ENCODE results near the gene LRFN2. TPM values are rescaled to one million over a fixed set of nuclear protein-coding genes. Genes with fewer than 3 reads are reported as not detected.

Gene LRFN2
- total RNA-seq, 2 donors from 2014 or later: 0.62 TPM; not detected in 1

DNA sequence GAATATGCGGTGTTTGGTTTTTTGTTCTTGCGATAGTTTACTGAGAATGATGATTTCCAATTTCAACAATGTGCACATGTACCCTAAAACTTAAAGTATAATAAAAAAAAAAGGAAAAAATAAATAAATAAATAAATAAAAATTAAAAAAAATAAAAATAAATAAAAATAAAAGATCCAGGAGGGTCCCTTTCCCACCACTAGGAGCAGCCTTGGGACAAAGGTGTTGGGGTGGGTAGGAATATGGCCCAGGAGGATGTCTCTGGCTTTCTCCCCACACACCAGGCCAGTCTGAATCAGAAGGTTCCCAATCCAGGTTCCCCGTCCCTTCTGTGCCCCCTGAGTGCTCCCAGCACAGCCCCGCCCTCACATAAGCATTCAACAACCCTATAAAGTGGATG lies 9.5 kb downstream of the LRFN2 start:
- TF ChIP-seq POLR2A (IDR thresholded peaks at IDR 0.05): no peak
- no peak for TF ChIP-seq POLR2AphosphoS5 (IDR thresholded peaks at IDR 0.05)
- TF ChIP-seq, protein P1, sequence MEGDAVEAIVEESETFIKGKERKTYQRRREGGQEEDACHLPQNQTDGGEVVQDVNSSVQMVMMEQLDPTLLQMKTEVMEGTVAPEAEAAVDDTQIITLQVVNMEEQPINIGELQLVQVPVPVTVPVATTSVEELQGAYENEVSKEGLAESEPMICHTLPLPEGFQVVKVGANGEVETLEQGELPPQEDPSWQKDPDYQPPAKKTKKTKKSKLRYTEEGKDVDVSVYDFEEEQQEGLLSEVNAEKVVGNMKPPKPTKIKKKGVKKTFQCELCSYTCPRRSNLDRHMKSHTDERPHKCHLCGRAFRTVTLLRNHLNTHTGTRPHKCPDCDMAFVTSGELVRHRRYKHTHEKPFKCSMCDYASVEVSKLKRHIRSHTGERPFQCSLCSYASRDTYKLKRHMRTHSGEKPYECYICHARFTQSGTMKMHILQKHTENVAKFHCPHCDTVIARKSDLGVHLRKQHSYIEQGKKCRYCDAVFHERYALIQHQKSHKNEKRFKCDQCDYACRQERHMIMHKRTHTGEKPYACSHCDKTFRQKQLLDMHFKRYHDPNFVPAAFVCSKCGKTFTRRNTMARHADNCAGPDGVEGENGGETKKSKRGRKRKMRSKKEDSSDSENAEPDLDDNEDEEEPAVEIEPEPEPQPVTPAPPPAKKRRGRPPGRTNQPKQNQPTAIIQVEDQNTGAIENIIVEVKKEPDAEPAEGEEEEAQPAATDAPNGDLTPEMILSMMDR (IDR thresholded peaks at IDR 0.05): no peak
- 93% methylated on average over 4 of the region's 4 CpGs for WGBS
- Histone ChIP-seq H3K27me3 (replicated peaks; ENCODE audit: insufficient read depth) (no peaks in the 10 kb centered on the region), H3K27ac (no peak overlapping the region), H3K9me3 (no peaks in the 10 kb centered on the region), H3K36me3 (no peaks in the 10 kb centered on the region), H3K4me3 (no peak overlapping the region), H3K4me1 (replicated peaks) (no peaks in the 10 kb centered on the region)
- no peak for DNase-seq (ENCODE audit: low spot score)
- intact Hi-C loops (cut with DNase I): no loop called here

DNA sequence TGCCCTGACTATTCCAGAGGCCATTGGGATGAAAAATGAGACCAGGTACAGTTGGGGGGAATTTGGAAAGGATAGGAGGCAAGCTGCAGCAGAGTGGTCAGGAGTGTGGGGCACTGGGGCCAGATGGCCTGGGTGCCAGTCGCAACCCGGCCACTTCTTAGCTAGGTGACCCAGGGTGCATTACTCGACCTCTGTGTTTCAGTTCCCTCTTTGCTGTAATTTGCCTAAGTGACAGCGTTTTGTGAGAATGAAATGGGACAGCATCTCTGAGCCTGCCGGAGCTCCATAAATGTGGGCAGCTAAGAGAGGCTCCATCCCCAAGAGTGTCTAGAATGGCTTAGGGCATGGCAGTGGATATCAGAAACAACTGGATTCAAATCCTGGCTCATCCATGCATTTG lies 13.9 kb downstream of the LRFN2 start:
- no peaks in the 10 kb centered on the region for H3K27me3 ChIP-seq (replicated peaks; ENCODE audit: insufficient read depth)
- intact Hi-C loops (cut with DNase I): no loop called here
- 75% methylated on average over 5 of the region's 5 CpGs for WGBS
- no peaks in the 10 kb centered on the region for H3K4me1 ChIP-seq (replicated peaks)
- TF ChIP-seq POLR2AphosphoS5 (IDR thresholded peaks at IDR 0.05) (no peak), POLR2A (IDR thresholded peaks at IDR 0.05) (no peak)
- TF ChIP-seq, protein P1 (IDR thresholded peaks at IDR 0.05): no peak
- H3K27ac ChIP-seq: no peak overlapping the region
- no peak overlapping the region for H3K4me3 ChIP-seq
- no peaks in the 10 kb centered on the region for H3K9me3 ChIP-seq
- DNase-seq (ENCODE audit: low spot score): no peak
- H3K36me3 ChIP-seq: no peaks in the 10 kb centered on the region

DNA sequence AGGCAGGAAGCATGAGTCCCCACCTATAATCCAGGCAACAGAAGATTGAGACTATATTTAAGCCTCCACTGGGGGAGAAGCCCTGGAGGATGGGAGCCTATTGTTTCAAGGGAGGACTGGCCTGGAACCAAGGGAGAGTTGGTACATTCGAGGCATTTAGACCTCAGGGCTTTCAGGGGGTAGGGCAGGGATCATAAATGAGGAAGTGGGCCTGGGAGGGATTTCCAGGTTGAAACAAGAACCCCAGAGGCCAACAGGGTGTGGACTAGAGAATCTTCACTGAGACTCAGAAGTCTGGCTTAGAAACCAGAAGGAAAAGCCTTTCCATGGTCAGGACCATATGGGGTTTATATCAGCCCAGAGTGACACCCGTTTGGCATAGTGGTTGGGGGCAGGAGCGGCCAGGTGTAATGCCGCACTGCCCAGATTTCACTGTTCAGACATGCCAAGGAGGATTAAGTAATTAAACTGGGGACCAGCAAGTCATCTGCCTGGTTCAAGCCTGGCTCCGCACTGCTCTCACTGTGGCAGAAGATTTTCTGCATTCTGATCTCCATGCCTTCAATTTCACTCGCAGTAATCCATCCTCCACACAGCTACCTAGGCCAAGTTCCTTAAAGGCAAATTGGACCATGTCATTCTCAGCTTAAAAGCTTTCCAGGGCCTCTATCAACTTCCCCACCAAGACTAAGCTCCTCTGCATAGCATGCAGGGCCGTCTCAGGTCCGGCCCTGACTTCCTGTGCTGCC lies 17.8 kb downstream of the LRFN2 start:
- WGBS: 67% methylated on average over 8 of the region's 8 CpGs
- Histone ChIP-seq H3K27me3 (replicated peaks; ENCODE audit: insufficient read depth) (no peaks in the 10 kb centered on the region), H3K4me1 (replicated peaks) (no peaks in the 10 kb centered on the region), H3K36me3 (no peaks in the 10 kb centered on the region), H3K4me3 (no peak overlapping the region), H3K27ac (no peak overlapping the region), H3K9me3 (no peaks in the 10 kb centered on the region)
- TF ChIP-seq POLR2A (IDR thresholded peaks at IDR 0.05) (no peak), POLR2AphosphoS5 (IDR thresholded peaks at IDR 0.05) (no peak)
- TF ChIP-seq, protein P1 (IDR thresholded peaks at IDR 0.05): no peak
- intact Hi-C loops (cut with DNase I): no loop called here
- DNase-seq (ENCODE audit: low spot score): no peak

DNA sequence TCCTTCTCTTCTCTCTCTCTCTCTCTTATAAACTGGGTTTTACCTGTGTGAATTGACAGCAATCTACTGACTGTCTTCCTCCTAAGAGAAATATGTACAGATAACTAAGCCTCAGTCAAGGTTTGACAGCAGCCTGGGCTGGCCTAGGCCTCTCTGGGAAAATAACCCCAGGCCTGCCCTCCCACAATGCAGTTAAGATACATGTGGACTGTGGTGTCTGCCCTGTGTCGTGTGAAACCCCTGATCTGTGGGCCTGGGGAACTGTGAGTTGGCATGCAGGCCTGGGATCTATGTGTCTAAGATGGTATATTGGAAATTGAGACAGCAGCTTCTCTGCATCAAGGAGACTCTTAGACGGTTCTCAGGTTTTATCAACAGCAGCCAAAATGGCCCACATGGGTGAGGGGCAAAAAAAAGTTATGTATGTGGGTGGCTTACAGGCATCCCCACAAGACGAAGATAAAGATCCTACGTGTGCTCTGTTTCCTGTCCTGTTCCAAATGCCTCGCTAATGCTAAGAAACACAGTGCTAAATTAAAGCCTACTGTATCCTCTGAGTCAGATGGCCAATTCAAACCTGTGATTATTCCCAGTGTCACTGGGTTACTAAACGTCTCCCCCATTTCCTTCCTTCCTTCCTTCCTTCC lies 19.0 kb downstream of the LRFN2 start:
- no peak overlapping the region for H3K4me3 ChIP-seq
- no peak overlapping the region for H3K27ac ChIP-seq
- H3K4me1 ChIP-seq (replicated peaks): no peaks in the 10 kb centered on the region
- WGBS: 71% methylated on average over 6 of the region's 6 CpGs
- intact Hi-C loops (cut with DNase I): no loop called here
- H3K9me3 ChIP-seq: no peaks in the 10 kb centered on the region
- TF ChIP-seq POLR2AphosphoS5 (IDR thresholded peaks at IDR 0.05): no peak
- no peak for TF ChIP-seq POLR2A (IDR thresholded peaks at IDR 0.05)
- TF ChIP-seq, protein P1 (IDR thresholded peaks at IDR 0.05): no peak
- no peaks in the 10 kb centered on the region for H3K27me3 ChIP-seq (replicated peaks; ENCODE audit: insufficient read depth)
- H3K36me3 ChIP-seq: no peaks in the 10 kb centered on the region
- DNase-seq (ENCODE audit: low spot score): no peak

DNA sequence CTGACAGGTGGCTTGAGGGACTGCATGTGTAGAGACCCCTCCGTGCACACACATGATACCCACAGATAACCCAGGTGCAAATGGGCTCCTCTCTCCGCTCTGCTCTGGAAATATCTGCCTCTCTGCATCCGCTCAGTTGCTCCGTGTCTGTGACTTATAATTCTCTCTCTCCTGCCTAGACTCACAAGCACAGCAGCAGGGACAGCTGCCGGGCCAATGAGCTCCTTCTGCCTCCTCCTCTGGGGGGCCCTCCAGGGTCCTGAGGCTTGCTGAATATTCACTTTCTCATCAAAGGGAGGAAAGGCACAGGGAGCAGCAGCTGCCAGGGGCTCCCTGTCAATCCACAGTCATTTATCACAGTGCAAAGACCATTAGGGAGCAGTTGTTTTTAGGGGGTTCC lies 24.1 kb downstream of the LRFN2 start:
- 65% methylated on average over 5 of the region's 5 CpGs for WGBS
- intact Hi-C loops (cut with DNase I): no loop called here
- no peak for DNase-seq (ENCODE audit: low spot score)
- Histone ChIP-seq H3K9me3 (no peaks in the 10 kb centered on the region), H3K27me3 (replicated peaks; ENCODE audit: insufficient read depth) (no peaks in the 10 kb centered on the region), H3K27ac (no peak overlapping the region), H3K4me3 (no peak overlapping the region), H3K4me1 (replicated peaks) (no peaks in the 10 kb centered on the region), H3K36me3 (no peaks in the 10 kb centered on the region)
- no peak for TF ChIP-seq POLR2AphosphoS5 (IDR thresholded peaks at IDR 0.05)

All from prostate gland (tissue), 2 donors.